ENCODE results near the gene MYL10. TPM values are rescaled to one million over a fixed set of nuclear protein-coding genes. Genes with fewer than 3 reads are reported as not detected.
"Not testable (repeated sequence)": the region's sequence is repeated elsewhere in the genome, so short reads cannot be mapped to it uniquely, and the experiment has no call there.

MYL10 gene
- total RNA-seq, 1 donor = not detected

GRCh38 chr7:101620991-101621390 is 8.1 kb downstream of the MYL10 start:
- DNase-seq (ENCODE audit: low read depth in 2 of 3, low spot score in 2 of 3) = no peak

DNA sequence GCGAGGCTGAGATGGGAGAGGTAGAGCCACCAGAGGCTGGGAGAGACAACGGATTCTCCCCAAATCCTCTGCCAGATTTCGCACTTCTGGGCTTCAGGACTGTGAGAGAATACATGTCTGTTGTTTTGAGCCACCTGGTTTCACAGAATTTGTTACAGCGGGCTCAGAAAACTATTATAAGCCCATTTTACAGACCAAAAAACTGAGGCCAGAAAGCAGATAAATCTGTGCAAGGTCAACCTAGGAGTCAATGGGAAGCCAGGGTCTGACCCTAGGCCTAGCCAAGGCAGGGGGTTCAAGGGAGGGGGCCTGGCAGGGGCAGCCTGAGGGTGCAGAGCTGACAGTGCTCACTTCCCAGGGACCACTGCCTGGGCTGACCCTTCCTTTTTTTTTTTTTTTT is 8.7 kb downstream of the MYL10 start:
- no peak for DNase-seq (ENCODE audit: low read depth in 2 of 3, low spot score in 2 of 3)

- no peak for DNase-seq (ENCODE audit: low read depth in 2 of 3, low spot score in 2 of 3)
Observed at GRCh38 chr7:101618916-101619315, 10.2 kb downstream of the MYL10 start.

GRCh38 chr7:101618207-101618839 is 10.8 kb downstream of the MYL10 start:
- no peak for DNase-seq (ENCODE audit: low read depth in 2 of 3, low spot score in 2 of 3)

DNA sequence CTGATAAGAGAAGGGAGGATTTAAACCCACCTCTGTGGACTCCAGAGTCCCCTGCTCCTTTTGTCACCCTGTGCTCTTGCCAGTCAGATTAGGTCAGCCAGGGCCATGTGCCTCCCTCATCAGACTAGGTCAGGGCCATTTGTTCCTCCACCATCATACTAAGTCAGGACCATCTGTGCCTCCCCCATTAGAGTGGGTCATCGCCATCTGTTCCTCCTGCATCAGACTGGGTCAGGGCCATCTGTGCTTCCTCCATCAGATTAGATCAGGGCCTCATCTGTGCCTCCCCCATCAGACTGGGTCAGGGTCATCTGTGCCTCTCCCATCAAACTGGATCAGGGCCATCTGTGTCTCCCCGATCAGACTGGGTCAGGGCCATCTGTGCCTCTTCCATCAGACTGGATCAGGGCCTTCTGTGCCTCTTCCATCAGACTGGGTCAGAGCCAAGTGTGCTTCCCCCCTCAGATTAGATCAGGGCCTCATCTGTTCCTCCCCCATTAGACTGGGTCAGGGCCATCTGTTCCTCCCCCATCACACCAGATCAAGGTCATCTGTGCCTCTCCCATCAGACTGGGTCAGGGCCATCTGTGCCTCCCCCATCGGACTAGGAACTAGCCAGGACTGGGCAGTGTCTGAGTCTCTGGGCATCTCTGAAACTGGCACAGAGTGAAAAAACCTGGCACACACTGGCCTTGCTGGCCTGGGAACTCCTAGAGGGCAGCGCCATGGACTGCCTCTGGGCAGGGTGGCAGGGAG is 11.5 kb downstream of the MYL10 start:
- no peak for DNase-seq (ENCODE audit: low read depth in 2 of 3, low spot score in 2 of 3)

- no peak for DNase-seq (ENCODE audit: low read depth in 2 of 3, low spot score in 2 of 3)
Observed at GRCh38 chr7:101615446-101615845, 13.7 kb downstream of the MYL10 start.

GRCh38 chr7:101614939-101615302 is 14.2 kb downstream of the MYL10 start:
- no peak for DNase-seq (ENCODE audit: low read depth in 2 of 3, low spot score in 2 of 3)

GRCh38 chr7:101614098-101614938 is 14.8 kb downstream of the MYL10 start:
- no peak for DNase-seq (ENCODE audit: low read depth in 2 of 3, low spot score in 2 of 3)

DNA sequence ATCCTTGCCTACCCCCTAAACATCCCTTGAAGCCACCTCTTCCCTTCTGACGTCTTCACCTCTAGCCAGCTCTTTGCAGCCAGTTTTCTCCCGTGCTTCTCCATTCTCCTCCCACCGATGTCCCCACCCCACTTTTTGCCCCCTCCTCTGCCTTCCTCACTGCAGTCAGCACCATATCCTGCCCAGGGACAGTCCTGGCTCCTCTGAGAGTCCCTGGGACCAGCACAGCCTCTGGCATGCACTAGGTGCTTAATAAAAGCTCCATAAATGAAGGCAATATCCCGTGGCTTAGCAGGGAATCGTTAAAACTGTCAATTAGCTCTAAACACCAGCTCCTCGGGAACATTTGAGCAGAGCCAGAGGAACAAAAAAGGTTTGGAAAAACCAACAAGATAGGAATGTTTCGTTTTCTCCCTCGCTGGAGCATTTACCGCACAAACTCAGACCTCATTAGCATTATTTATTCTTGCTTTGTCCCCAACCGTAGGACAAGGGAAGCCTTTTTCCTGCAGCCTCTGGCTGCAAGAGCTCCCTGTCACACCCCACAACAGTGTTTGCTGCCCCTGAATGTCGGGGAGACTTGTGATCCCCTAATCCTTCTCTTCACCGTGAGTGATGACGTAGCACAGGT is 16.1 kb downstream of the MYL10 start:
- DNase-seq (ENCODE audit: low read depth in 2 of 3, low spot score in 2 of 3) = no peak

GRCh38 chr7:101608772-101609713 is 20.1 kb downstream of the MYL10 start:
- no peak for DNase-seq (ENCODE audit: low read depth in 2 of 3, low spot score in 2 of 3)

- DNase-seq (ENCODE audit: low read depth in 2 of 3, low spot score in 2 of 3) = no peak
Observed at GRCh38 chr7:101606498-101606923, 22.6 kb downstream of the MYL10 start.

GRCh38 chr7:101605611-101606497 is 23.2 kb downstream of the MYL10 start:
- no peak for DNase-seq (ENCODE audit: low read depth in 2 of 3, low spot score in 2 of 3)

- DNase-seq (ENCODE audit: low read depth in 2 of 3, low spot score in 2 of 3) = not testable (repeated sequence)
Observed at GRCh38 chr7:101604934-101605332, 24.2 kb downstream of the MYL10 start.

GRCh38 chr7:101604331-101604933 is 24.7 kb downstream of the MYL10 start:
- DNase-seq (ENCODE audit: low read depth in 2 of 3, low spot score in 2 of 3) = no peak

DNA sequence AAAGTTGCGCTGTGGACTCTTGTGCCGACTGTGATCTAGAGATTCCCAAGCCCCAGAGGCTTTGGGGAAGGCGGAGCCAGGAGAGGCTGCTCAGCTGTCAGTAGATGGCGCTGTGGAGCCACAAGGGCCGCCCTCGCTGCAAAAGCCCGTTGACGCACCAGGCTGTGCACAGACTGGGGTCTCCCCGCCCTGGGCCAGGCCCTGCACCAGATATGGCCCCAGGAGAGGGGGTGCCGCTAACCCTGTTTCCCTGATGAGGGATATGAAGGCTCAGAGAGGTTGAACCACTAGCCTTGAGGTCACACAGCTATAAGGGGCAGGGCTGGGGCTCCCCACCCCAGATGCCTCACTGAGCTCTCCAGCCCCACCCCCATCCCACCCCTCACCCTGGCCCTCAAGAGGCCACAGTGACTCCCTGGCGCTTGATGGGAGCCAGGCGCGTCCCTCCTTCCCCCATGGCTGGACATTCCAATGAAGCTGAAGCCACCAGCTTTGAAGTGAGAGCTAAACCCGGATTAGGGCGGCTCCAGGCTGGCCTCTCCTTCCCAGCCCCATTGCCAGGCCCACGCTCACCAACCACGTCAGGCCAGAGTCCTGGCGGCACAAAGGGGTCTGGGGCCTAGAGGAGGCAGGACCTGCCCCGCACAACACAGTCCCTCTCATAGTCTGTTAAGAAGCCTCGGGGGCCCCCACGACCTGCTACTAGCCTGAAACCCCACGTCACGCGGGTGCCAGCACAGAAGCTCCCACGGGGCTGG is 26.4 kb downstream of the MYL10 start:
- DNase-seq (ENCODE audit: low read depth in 2 of 3, low spot score in 2 of 3) = peak; percentile 45 to 82 (median 73)

DNA sequence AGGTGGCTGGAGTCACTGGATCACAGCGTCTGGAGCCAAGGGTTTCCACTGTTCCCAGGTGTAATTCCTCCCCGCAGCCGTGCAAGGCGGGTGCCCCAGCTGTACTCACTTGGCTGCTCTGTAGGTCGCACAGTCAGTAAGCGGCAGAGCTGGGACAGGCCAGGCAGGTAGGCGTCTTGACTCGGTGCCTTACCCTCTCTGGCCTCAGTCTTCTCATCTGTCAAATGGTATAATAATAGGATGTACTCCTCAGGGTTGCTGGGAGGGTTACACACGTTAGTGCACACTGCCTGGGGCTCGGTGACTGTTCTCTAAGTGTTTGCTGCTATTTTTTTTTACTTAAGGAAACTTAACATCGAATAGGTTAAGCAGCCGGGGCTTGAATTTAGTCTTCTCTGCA is 27.0 kb downstream of the MYL10 start:
- no peak for DNase-seq (ENCODE audit: low read depth in 2 of 3, low spot score in 2 of 3)

DNA sequence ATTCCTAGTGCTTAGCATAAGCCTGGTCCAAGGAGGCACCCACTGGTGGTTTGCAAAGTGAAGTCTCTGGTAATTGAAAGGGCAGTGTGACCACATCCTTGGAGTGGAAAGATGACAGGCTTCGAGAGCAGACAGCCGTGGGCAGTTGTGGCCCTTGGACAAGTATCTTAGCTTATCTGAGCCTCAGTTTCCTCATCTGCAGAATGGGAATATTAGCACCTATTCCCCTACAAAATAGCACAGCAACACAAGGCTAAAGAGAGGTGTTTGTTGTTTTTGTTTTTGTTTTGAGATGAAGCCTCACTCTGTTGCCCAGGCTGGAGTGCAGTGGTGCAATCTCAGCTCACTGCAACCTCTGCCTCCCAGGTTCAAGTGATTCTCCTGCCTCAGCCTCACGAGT is 29.3 kb downstream of the MYL10 start:
- DNase-seq (ENCODE audit: low read depth in 2 of 3, low spot score in 2 of 3) = no peak

All from hematopoietic multipotent progenitor cell (in vitro differentiated cells).